GM19193 (cell line): Measurements from ENCODE around the gene RBM8A.

ENCODE experiments used
- POLR2A ChIP-seq: IDR thresholded peaks from 4 replicates; pipeline ENCODE4 v1.6.1; 2011; ENCODE audit not compliant: insufficient read depth, insufficient read length; ENCODE audit errors: extremely low read depth

Gene RBM8A

DNA sequence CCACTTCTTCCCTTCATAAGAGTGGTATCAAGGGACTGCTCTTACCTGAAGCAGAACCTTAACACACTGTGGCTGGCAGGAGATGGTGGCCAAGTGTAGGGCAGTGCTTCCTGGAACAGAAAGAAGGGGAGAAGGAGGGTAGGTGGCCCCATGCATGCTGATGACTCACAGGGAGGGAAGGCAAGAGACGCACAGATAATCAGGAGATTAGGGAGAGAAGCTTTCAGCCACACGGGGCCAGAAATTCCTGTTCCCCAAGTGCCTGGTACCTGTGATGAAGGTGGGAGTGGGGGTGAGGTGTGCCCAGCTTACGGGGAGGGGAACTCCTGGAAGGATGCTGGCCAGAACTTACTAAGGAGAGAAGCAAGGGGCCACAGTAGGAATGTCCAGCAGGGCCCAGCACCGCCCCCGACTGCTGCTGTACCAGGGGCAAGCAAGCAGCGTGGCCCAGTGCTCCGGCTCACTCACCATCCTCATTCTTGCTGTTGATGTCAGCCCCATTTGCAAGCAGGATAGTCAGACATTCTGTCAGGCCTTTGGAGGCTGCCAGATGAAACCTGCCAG lies 49.3 kb downstream of the RBM8A start:
- no peak for TF ChIP-seq POLR2A

DNA sequence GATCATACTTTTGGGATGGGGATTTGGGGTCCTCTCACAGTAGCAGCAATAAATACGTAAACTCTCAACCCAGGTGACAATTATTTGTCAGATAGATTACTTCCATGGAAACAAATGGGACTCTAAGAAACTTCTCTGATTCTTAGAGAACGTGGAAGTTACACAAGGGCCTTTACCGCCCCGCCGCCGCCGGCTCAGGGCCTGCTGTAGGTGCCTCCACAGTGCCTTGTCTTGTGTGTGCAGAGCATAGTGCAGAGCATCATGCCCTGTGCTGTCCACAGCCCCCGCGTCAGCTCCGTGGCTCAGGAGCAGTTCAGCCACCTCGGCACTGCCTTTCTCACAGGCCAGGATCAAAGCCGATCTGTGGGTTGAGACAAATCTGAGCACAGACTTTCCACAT lies 52.6 kb downstream of the RBM8A start:
- TF ChIP-seq POLR2A, result no peak

GRCh38 chr1:145871994-145872924 lies 55.0 kb downstream of the RBM8A start:
- TF ChIP-seq POLR2A, result peak; percentile 16
